ENCODE measurements around the gene PDZK1.
"Not testable (repeated sequence)": the region's sequence is repeated elsewhere in the genome, so short reads cannot be mapped to it uniquely, and the experiment has no call there.

PDZK1 gene

DNA sequence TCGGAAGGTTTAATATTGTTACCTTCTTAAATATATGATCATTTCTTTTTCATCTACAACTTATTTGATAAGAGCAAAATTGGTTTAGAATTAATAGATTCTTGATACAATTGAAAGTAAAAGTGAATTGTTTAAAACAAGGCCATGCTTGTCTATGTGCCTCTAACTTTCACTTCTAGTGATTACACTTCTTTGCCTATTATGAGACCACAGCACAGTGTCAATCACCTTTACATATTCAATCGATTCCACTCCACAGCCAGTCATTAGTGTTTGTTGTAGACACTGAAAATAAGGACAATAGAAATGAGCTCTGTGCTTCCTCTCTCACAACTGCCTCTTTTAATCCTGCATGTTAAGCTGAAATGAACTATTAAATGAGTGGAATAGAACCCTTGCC is 65.3 kb downstream of the PDZK1 start:
- H3K4me1 ChIP-seq (ENCODE audit: control insufficient read depth, insufficient read depth, low read length), result not testable (repeated sequence)

DNA sequence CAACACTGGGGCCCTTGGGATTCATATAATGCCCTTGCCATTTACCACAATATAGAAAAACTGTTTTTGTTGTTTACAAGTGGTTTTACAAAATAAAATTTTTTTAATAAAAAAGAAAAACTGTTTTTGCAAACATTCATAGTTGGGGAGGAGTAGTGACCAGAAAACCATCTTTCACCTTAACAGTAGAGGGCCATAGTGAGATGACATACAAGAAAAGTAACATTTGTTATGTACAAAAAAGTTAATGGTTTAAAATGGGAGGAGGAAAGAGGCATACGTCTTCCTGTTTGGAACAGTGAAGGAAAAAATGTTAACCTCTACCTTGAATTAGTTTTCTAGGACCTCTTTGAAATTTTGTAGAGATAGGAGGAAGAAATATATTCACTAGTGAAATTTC is 70.9 kb downstream of the PDZK1 start:
- H3K36me3 ChIP-seq (ENCODE audit: control insufficient read depth in 2 of 2, insufficient read depth in 2 of 2, low read length in 2 of 2); H3K27me3 ChIP-seq (ENCODE audit: control insufficient read depth in 1 of 2, insufficient read depth in 2 of 2, low read length in 2 of 2); H3K4me1 ChIP-seq (ENCODE audit: control insufficient read depth, insufficient read depth, low read length); H3K4me3 ChIP-seq (ENCODE audit: low read length in 2 of 2); H3K27ac ChIP-seq (ENCODE audit: low read length); H3K9me3 ChIP-seq (ENCODE audit: control insufficient read depth in 2 of 2, low read length in 2 of 2); H3K9ac ChIP-seq (ENCODE audit: low read length in 2 of 2): not testable (repeated sequence)

More for the DNA sequence above, 65.3 kb downstream of the PDZK1 start:
- not testable (repeated sequence) for H3K27me3 ChIP-seq (ENCODE audit: control insufficient read depth in 1 of 2, insufficient read depth in 2 of 2, low read length in 2 of 2); H3K4me3 ChIP-seq (ENCODE audit: low read length in 2 of 2); H3K36me3 ChIP-seq (ENCODE audit: control insufficient read depth in 2 of 2, insufficient read depth in 2 of 2, low read length in 2 of 2); H3K27ac ChIP-seq (ENCODE audit: low read length); H3K9ac ChIP-seq (ENCODE audit: low read length in 2 of 2); H3K9me3 ChIP-seq (ENCODE audit: control insufficient read depth in 2 of 2, low read length in 2 of 2)

DNA sequence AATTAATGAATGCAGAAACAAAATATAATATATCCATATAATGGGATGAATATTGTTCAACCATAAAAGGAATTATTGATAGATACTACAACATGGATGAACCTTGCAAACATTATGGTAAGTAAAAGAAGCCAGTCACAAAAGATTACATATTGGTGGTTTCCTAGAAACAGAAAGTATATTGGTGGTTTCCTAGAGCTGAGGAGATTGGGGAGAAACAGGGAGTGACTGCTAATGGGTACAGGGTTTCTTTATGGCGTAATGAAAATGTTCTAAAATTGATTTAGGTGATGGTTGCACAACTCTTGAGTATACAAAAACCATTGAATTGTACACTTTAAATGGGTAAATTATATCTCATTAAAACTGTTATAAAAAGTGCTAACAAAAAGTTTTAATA is 85.0 kb downstream of the PDZK1 start:
- not testable (repeated sequence) for H3K27me3 ChIP-seq (ENCODE audit: control insufficient read depth in 1 of 2, insufficient read depth in 2 of 2, low read length in 2 of 2); H3K4me1 ChIP-seq (ENCODE audit: control insufficient read depth, insufficient read depth, low read length); H3K27ac ChIP-seq (ENCODE audit: low read length)

More for the DNA sequence above, 85.0 kb downstream of the PDZK1 start:
- not testable (repeated sequence) for H3K4me3 ChIP-seq (ENCODE audit: low read length in 2 of 2); H3K36me3 ChIP-seq (ENCODE audit: control insufficient read depth in 2 of 2, insufficient read depth in 2 of 2, low read length in 2 of 2); H3K9ac ChIP-seq (ENCODE audit: low read length in 2 of 2); H3K9me3 ChIP-seq (ENCODE audit: control insufficient read depth in 2 of 2, low read length in 2 of 2)

Measured in stomach smooth muscle (tissue), 2 donors.